Embryonic facial prominence (tissue), 1 donor: Measurements from ENCODE around the gene GINS1.
"Not testable (repeated sequence)": the region's sequence is repeated elsewhere in the genome, so short reads cannot be mapped to it uniquely, and the experiment has no call there.

Source experiments
- DNase-seq: peaks from one replicate; pipeline ENCODE4 v3.0.0-alpha.2; 2016; ENCODE audit errors: extremely low spot score

Gene GINS1

DNA sequence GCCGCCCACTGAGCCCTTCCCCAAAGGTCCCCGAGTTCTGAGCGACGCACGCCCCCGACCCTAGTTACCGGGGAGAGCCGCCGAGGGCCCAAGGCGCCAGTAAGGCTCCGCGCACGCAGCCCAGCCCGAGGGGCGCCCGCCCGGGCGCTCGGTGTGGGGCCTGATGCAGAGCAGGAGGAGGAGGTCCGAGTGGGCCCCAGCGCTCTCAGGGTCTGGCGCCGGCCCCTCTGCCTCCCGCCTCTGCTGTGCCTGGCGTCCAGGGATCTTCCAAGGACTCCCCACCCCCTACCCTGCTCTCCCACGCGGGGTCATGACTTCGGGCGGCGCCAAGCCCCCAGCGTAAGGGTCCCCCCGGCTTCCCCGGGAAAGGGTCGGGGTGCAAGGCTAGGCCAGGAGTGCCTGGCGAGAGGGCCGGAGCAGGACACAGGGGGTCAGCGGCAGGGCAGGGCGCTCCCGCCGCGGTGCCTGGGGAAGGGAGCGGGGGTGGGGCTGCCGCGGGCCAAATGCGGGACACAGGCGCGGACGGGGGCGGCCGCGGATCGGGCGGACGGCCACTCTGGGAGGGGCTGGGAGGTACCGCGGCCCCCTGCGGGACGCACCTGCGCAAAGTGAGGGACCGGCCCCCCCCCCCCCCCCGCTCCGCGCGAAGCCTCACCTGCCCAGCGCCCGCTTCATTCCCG is 17.5 kb upstream of the GINS1 start:
- no peak for DNase-seq

- peak; percentile 93 for DNase-seq
These were observed 16.6 kb upstream of the GINS1 start, which contains the start of gene ABHD12 for GRCh38 chr20:25390538-25391528. ABHD12 (minus strand) TSS chr20:25390835; CDS start chr20:25390703, 132 bp downstream.

DNA sequence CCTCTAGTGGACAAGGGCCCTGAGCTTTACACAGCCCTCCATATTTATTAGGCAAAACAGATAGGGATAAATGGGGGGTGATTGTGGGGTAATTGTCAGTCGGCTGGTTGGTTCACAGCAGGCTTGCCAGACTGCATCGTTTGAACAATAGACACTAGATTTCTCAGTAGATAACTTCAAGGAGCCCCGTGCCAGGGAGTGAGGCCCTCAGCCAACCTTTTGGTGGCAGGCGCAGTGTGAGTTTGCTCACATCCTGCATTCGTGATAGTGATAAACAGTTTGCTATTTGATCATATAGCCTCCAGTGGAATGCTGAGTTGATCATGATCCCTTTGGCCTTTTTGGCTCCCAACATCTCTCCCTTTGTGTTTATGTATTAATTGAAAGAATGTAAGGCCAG is 13.2 kb upstream of the GINS1 start:
- DNase-seq = no peak

GRCh38 chr20:25394996-25395395 is 12.5 kb upstream of the GINS1 start:
- no peak for DNase-seq

DNA sequence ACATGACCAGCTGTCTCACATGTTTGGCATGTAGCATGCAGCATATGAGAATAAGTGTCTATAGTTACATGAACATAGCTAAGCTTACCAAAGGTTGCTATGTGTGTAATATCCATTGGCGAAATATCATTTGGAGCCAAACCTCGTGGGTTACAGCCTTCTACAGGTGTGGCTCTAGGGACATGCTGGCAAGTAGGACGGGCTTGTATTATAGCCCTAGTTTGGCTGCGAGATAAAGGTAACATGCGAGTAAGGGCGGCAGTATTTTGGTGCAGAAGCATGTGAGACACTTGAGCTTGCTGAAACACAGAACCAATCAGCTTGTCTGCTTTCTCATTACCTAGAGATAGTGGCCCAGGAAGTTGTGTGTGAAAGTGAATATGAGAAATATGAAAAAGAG is 10.4 kb upstream of the GINS1 start:
- DNase-seq = no peak

DNA sequence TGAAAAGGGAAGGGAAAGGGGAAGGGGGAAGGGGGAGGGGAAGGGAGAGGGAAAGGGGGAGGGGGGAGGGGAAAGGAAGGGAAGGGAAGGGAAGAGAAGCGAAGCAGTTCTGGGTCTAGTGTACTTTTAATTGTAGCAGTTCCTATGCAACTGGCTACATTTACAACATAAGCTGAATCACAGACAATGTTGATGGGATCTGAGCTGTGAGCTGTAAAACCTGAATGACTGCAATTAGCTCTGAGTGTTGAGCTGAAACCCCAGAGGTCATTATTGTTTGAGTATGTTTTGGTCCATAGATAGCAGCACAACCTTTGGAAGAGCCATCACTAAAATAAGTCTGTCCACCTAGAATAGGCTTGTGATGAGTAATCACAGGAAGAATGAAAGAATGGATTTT is 9.7 kb upstream of the GINS1 start:
- no peak for DNase-seq

GRCh38 chr20:25398376-25399036 is 9.0 kb upstream of the GINS1 start:
- DNase-seq = no peak

DNA sequence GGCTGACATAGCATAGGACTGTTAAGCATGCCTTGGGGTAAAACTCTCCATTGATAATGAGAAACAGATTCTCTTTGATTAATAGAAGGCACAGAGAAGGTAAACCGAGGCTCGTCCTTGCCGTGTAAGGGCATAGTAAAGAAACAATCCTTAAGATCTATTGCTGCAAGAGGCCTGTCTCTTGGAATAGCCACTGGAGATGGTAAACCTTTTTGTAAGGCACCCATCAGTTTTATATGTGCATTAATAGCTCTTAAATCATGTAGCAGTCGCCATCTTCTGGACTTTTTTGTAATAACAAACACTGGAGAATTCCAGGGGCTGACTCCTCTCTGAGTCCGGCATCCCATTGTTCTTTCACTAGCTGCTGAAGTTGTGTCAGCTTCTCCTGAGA is 8.4 kb upstream of the GINS1 start:
- no peak for DNase-seq

- DNase-seq = not testable (repeated sequence)
These were observed 7.2 kb upstream of the GINS1 start for GRCh38 chr20:25400291-25400732.

- no peak for DNase-seq
These were observed 4.9 kb upstream of the GINS1 start for GRCh38 chr20:25402583-25402982.

DNA sequence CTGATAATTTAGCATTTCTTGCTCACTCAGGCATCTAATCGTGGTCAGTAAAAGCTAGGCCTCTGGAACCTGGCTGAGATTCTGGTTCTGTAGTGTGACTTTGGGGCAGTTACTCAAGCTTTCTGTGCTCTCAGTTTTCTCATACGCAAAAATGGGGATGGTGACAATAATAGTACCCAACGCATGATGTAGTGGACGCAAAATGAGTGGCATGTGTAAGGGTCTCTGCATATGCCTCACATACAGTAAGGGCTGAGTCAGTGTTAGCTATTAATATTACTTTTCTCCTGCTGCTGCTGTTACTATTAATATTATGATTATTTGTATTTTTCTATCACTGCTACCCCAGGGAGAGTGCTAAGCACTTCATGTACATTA is 686 bp downstream of the GINS1 start:
- no peak for DNase-seq

DNA sequence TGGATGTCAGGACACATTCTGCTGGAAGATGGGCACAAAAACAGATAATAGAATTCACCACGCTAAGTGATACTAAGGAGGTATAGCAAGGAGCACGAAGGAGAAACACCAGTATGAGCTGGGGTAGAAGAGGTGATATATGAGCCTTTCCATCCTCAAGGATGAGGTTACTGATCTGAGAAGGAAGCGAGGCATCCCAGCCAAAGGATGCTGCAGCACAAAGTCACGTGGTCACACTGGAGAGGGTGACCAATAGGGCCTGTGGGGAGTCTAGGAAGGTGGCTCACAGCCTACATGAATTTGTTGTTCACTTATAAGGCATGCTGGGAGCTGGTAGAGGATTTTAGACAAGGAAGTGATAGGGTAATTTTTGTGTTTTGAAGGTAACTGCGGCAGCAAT is 1.4 kb downstream of the GINS1 start:
- no peak for DNase-seq

DNA sequence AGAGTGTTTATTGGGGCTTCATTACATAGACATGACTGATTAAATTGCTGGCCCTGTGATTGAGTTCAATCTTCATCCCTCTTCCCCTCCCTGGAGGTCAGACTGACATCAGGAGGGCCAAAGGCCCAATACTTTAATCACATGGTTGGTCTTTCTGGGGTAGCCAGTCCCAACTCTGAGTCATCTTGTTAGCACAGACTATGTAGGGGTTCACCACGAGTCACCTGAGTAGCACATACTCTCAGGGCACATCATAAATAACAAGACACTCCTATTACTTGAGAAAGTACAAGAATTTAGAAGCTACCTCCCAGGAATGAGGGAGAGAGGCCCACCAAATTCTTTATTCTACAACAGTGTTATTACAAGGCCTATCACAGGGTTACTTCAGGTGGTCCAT is 11.3 kb downstream of the GINS1 start:
- DNase-seq = no peak

DNA sequence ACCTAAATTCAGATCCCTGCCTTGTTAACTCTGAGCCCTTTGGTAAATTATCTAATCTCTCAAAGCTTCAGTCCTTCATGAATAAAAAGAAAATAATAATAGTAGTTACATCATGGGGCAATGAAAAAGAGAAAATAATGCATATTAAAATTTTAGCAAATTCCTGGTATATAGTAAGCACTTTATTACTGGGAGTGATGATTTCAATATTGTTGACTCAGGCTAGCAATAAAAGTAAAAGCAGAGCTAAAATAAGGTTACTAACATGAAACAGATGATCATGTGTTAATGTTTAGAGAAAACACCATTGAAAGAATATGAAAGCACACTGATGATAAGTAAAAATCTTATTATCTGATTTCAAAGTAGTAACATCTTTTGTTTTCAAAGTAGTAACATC is 13.6 kb downstream of the GINS1 start:
- DNase-seq = no peak

- no peak for DNase-seq
These were observed 14.6 kb downstream of the GINS1 start for GRCh38 chr20:25422032-25422431.

GRCh38 chr20:25424536-25424935 is 17.1 kb downstream of the GINS1 start:
- no peak for DNase-seq

DNA sequence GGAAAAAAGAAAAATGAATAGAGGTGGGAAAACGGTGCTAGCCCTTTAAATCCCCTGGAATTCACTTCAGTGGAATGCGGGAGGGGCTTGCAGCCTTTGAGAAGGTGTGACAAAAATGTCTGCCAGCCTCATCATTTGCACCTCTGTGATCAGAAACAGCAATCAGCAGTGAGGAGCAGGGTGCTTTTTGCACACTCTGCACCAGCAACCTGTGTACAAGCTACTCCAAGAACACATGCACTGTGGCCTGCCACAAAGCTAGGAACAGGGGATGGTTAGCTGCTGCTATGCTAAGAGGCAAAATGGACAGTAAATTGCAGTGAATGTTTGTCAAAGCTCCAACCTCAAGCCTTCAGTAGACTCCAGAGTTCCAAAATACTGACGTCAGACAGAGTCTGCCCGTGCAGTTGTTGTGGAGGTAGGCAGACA is 29.7 kb downstream of the GINS1 start:
- DNase-seq = no peak

- no peak for DNase-seq
These were observed 31.9 kb downstream of the GINS1 start for GRCh38 chr20:25439328-25439727.

GRCh38 chr20:25444556-25444955 is 37.1 kb downstream of the GINS1 start:
- no peak for DNase-seq

GRCh38 chr20:25447671-25448070 is 40.2 kb downstream of the GINS1 start:
- no peak for DNase-seq

DNA sequence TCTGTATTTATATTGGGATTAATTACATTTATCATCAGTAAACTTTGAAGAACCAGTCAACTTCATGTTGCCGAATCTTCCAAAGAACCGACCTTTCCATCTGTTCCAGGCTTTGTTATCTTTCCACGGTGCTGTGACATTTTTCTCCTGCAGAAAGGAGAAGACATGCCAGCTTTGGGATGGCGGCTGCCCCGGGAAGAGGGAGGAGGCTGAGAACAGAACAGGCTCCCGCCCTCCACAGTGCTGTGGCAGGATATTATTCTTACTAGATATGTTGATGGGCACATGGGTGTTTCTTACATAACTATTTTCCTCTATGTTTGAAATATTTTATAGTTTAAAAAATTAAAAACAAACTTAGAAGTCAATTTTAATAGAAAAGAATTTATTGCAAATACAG is 44.9 kb downstream of the GINS1 start:
- no peak for DNase-seq
